Activated T-helper 1 cell treated with anti-CD3 and anti-CD28 coated beads, Interleukin-2, amount 50 U/mL, for 16 hours (primary cell): Measurements from ENCODE around the gene HIVEP3.
A peak's percentile ranks its signal among the peaks of the same experiment; 100 is the strongest.

Source experiments
- DNase-seq, 2 donors: peaks; one replicate each; pipeline ENCODE4 v3.0.0-alpha.2; 2020; ENCODE audit warnings: low read depth in 1 of 2, low spot score in 1 of 2

Gene HIVEP3

DNA sequence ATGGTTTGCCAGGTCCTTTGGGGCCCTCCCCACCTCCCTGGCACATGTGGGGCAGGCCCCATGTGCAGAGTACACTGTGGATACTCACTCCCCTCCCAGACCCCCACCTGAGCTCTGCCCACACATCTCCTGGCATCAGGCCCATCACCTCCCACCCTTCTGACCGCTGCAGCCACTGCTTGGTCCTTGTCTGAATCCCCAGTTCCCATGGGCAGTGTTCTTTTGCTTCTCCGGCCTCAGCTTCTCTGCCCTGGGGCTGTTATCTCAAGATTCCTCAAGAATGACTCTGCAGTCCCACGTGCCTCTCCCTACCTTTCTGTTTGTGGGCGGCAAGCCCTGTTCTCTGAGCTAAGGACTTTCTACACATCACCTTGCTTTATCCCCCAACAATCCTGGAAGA is 246.5 kb downstream of the HIVEP3 start:
- no peak for DNase-seq

DNA sequence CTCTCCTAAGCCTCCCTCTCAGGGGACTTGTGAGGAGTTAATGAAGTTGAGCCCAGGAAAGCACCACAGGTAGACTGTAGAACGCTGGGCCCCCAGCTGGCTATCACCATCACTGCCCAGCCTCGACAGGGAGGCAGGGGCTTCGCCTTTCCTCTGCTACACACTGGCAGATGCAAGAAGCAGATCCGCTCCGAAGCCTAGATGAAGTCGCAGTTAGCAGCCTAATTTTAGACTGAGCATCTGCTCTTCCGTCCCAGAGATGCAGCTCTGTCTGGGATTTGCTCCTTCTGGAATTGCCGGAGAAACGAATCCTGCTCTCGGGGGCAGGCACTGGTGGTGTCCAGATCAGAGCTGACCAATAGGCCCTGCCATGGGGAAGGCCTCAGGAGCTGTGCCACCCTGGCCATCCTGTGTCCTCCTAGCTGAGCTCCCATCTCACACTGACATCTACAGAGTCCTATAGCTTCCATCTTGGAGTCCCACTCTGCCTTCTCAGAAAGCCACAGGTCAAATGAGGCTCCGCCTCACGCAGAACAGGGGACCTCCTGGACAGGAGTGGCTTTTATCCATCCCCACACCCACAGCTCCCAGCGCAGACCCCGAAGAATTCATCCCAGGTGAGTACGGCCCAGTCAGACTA is 247.5 kb downstream of the HIVEP3 start:
- DNase-seq, result no peak

DNA sequence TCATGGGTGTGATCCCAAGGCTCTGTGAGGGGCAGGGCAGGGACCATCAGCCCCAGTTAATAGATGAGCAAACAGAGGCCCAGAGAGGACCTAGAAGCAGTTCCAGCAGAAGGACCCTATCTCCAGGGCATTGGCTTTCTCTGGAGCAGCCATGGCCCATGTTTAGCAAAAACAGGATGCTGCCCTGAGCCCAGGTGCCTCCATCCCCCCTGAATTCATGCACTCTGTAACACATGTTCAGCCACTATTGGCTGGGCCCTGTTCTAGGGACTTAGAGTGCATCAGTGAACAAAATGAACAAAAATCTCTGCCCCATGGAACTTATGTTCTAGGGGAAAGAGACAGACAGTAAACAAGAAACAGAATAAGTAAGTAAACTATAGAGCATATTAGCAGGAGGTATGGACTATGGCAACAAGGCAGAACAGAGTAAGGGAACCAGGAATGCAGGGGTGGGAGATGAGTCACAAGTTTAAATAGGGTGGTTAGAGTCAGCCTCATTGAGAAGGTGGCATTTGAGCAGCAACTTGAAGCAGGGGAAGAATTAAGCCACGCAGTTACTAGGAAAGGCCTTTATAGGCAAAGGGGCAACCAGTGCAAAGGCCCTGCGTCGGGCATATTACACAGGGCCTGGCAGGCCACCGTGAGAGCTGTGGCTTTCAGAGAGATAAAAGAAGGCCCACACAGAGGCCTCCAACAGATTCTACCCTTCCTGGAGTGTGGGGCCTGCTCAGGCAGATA is 248.3 kb downstream of the HIVEP3 start:
- DNase-seq, result no peak

DNA sequence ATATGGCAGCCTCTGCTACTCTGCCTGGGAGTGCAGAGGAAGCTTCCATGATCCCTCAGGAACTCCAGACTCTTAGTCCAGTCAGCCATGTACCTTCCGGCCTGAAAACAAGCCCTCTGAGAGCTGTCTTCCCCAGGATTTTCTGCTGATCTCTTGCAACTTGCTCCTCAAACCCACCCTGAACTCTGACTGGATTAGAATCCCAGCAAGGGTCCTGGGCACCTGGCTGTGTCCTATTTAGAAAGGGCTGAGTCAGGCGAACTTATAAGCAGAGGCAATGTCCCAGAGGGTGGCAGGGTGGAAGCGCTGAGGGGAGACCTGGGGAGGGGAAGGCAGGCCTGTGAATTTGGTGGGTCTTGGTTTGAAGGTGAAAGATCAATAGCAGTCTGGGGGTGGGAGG is 249.8 kb downstream of the HIVEP3 start:
- no peak for DNase-seq

DNA sequence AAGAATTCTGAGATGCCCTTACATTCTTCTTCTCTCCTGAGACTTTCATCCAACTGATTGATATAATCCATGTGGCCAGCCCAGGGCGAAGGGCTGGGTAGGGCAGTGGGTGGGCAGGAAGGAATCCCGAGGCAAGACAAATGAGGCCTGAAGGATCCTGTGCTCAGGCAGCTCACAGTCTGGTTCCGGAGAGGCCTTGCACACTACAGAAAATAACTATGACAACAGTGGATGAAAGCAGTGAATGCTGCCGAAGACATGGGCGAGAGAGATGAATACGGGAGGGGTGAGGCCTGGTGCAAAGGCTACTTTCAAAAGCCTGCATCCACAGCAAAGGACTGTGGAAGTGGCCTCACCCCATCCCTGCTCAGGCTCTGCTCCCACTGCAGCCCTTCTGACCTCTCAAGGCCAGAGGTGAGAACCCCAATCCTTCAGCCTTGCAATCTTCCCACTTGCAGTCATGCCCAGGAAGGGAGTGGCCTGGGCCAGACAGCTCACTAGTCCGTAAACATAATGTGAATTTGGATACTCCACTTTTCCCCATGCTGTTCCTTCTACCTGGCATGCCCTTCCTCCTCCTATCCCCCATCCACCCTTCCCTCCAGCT is 250.6 kb downstream of the HIVEP3 start:
- no peak for DNase-seq

DNA sequence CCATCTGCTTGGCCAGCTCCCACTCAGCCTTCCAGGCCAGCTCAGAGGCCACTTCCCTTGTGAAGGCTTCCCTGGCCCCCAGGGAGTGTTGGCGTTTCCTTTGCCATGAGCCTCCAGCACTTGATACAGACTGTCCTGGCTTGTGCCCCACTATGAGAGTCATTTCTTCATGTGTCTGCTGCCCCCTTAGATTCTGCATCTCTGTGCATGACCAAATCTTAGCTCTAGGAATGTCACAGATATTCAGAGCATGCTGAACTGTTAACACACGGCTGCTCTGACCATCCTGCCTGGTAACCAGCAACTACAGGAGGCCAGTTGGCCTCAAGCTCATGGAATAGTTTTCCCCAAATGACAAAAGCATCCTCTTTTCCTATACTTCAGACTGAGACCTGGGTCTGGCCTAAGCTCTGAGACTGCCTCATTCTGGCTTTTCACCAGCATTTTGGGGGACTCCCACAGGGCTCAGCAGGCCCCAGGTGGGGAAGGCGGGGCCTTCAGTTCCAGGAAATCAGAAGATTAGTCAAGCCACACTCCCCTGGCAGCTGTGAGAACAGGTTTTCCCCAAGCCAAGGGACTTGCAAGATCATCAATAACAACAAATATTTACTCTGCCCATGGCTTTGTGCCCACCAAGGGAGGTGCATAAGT is 251.6 kb downstream of the HIVEP3 start:
- peak in 1 of 2 donors; percentile 39 for DNase-seq

DNA sequence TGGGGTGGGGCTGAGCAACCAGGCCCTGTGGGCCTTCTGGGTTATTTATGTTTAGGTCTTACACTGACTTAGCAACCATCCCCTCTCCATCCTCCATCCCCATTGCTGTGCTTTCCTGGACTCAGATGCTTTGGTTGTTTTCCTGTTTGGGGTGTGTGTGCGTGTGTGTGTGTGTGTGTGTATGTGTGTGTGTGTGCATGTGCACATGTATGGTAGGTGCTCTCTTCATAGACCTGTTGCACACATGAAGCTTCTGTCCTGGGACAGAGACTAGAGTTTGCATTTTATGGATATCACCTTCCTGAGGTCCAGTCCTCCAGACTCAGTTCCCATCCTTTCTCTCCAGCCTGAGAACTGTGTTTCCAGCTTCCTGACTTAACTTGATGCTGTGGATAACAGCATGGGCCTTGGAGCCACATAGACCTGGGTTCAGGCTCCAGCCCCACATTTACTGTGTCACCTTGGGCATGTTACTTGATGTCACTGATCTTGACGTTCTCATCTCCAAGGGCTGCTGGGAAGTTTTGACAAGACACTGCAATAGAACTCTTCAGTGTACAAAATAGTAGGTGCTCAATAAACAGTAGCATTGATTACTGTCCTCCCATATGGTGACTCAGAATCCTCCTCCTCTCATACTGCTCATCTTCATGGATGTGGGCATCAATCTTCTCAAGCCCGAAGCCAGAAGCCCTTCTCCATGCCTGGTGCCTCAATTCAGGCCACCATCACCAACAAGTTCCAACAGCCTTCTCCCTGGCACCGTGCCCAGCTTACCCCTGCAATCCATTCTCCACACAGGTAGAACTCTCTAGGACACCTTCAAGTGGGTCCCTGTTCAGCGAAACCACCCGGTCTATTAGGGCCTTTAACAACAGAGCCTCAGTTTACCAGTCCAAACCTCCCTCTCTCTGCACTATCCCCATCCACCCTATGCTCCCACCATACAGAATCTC is 252.5 kb downstream of the HIVEP3 start:
- DNase-seq, result no peak

DNA sequence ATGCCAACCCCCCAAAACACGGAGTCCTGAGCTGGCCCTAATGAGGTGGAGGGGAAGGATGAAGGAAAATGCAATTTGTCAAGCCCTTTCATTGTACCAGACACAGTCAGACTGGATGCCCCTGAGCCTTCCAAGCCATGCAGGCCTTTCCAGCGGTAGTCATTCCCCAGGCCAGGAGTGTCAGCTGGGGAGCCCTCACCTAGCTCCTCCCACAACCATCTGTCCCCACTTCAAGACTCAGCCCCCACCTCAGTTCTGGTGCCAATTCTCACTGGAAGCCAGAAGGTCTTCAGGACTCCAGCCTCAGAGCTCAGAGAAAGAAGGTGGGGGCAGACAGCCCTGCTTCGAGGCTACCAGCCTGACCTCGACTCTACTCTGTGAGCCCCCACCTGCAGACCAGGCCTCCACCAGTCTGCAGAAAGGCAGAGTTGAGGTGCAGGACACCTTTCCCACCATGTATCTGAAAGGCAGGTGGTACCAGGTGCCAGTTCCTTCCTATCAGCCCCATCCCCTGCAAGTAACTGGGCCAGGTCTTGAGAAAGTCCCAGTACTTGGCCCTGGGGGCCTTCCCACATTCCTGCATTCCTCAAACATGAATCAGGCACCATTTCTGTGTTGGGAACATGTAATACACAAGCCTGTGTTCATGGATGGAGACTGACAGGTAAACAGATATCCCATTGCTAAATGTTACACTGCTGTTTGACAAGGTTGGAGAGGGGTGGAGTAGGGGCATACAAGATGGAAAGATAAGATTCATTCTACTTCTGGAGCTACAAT is 253.7 kb downstream of the HIVEP3 start:
- DNase-seq, result no peak

DNA sequence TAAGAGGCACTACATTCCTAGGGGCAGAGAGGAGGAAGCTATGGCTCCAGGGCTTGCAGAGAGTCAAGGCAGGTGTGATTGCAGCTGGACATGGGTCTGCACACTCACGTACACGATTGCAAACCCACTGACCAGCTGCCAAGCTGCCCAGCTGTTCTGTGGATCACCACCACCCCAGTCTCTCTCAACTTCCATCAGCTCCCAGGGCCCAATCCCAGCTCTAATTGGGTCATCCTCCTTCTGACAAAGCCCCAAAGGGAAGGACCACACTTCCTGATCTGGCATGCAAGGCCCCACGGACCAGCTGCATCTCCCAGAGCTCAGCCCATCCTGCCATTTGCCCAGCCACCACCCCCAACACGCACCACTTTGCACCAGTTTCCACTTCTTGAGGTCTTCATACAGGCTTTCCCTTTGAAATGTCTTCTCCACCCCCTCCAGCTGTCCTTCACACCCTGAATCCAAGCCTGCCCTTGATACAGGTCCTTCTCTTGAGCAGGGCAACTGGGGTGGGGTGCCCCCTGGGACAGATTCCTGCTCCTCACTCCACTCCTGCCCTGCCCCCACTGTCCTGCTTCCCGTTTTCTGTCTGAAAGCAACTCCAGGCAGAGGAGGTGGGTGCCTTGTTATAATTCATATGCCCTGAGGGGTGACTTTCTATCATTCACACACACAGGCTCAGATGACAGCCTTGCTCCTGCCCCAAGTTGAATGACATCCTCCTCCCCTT is 254.9 kb downstream of the HIVEP3 start:
- DNase-seq, result no peak

DNA sequence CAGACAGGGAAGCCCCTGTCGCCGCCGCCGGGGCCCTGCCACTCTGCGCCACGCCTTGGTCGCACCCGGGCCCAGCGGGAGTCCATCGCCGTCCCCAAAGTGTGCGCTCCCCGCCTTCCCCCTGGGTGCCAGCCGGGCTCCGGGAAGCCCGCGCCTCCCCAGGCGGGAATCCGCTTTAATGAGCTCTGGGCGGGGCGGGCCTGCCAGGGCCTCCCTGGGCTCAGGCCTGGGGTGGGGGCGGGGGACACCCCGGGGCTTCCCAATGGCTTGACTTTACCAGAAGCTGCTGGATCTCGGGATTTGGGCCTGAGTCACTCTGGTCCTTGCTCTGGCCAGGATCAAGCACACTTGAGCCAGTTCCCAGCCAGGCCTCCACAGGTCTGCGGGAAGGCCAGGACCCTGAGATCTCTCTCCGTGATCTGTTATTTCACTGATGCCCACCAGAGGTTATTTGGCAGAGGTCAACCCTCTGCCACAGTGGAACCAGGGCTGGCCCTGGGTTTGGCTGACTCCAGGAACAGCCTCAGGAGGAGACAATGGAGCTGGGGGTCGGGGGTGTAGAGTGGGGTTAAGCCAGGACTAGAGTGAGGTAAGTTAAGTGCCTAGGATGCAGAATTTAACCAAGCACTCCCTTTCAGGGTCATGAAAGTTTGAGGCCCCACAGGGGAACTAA is 255.8 kb downstream of the HIVEP3 start:
- no peak for DNase-seq

DNA sequence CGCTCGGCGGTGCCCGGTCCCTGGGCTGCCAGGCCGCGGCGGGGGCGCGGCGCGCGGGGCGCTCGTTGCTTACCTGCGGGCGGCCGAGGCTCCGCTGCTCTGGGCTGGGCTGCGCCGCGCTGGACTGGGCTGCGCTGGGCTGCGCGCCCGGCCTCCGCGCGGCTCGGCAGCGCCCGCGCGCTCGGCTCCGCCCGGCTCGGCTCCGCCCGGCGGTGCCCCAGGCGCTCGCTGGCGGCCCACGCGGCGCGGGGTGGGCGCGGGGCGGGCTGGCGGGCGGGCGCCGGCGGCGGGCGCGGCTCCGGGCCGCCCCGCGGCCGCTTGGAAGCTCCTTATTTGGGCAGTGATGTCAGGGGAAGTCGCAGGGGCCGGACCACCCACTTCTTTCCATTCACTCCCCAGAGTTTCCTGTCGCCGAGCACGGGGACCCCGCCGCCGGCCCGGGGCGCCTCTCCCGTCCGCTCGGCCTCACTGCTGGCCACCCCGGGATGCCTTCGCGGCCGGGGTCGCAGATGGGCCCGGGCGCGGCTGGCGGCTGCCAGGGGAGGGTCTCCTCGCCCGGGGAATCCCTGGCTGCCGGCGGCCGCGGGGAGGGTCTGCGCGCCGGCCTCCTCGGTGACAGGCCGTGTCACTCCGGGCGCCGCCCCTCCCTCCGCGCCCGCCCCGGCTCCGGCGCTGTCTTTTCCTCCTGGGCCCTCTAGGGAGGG is 256.5 kb downstream of the HIVEP3 start:
- peak; percentile 27 to 66 for DNase-seq

DNA sequence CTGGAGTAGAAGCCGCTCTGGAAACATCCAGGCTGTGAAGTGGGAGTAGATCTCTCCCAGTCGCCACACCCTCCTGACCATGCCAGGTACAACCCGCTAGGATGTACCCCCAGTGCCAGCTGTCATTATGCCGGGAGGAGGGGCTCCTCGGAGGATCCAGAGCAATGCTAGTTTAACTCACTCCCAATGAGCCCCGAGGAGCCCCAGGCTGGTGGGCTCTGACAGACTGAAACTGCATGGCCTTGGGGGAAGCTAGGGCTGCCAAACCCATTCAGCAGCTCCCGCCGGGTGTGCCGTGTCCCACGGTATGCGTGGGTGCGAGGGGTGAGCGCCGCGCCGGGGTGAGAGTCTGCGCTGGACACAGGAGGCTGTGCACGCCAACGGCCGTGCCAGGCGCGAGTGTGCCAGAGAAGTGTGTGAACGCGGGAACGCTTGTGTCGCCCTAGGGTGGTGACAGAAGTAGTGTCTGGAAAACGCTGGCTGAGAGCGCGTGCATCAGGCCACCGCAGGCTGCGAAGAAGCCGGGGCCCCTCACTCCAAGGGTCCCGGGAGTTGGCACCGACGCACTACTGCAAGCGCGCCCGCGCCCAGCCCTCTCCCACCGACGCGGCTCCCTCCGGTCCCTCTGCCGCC is 257.2 kb downstream of the HIVEP3 start:
- DNase-seq, result no peak

DNA sequence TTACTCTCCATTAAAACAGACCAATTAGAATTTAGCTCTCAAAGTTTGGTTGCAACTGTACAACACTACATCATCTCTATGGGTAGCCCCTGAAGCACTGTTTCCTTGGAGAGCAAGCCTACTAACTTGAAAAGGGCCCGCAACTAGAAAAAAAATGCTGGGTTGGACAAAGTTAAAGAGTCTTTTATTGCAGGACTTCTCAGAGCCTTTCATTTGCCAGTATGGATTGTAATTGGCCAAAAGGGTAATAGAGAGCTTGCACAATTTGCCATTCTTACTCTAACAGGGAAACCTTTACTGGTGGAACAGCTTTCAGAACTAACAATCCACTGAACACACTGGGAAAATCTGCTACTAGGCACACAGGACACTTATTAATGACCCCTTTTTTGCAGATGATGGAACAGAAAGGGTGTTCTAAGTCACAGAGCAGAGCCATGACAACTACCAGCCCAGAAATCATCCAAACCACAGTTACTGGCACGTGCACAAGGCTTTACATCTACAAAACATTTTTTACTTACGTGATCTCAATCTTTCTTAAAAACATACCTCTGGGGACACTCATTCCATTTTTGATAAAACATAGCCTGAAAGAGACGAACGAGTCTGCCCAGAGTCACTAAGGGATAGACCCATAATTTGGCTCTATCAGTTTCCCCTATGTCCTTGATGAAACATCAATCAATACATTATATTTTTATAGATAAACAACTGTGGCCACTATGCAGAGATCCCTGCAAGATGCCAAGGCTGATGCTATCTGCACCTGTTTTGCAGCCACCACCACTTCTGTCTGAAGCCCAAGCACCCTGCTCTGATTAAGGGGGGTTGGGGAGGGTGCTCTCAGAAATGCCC is 257.9 kb downstream of the HIVEP3 start:
- no peak for DNase-seq

DNA sequence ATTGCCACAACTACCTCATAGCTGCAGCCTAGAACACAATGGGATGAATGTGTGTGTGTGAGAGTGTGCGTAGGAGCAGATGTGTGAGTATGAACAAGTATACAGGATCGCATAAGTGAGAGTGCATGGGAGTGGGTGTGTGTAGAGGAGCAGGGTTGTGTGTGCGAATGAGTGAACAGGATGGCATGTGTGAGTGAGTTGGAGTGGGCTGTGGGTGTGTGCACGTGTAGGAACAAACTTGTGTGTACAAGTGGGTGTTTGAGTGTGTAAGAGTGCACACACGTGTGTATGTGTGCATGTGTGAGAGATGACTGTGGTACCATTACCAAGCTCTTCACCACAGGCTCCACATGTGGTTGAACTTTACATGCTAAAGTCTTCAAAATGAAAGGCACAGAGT is 258.8 kb downstream of the HIVEP3 start:
- DNase-seq, result no peak

DNA sequence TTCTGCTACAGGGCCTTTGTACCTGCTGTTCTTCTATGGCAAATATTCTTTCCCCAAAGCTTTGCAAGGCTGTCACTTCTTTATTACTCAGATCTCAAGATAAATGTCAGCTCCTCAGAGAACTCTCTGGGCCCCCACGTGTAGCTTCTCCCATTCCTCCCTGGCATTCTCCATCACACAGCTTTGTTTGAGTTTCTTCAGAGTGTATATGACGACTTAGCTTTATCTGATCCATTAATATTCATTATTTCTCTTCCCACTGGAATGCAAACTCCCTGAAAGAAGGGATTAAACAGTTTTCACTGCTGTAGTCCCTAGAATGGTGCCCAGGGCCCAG is 259.6 kb downstream of the HIVEP3 start:
- DNase-seq, result no peak

DNA sequence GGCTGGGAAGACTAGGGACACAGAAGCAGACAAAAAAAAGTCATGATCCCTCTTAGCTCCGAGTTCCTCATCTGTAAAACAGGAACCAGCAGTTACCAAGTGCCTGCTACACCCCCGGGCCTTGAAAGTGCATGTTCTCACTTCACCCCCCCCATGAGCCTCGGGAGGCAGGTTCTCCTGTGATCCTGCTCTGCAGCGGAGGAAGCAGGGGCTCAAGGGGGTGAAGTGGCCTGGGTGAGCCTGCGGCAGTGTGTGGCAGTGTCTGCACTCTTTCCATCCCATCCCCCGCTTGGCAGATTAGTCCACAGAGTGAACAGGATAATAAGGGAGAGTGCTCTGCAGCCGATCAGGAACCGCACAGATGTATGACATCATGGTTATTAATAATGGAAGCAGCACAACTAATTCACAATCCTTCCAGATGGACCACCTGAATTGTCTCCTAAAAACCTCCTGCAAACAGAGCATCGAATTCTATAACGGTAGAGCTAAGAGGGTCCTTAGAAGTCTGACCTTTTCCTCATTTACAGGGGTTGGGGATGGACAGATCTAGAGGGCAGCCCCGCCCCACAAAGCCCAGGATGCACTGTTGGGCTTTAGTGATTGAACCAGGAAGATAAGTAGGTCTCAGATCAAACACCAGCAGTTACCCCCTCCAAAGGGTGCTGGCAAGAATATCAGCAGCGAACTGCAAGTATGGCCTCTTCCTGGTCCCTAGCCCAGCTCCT is 260.1 kb downstream of the HIVEP3 start:
- DNase-seq, result no peak
